VCaP (cell line): Measurements from ENCODE around the gene ITIH2.

ENCODE experiments used
- H3K27ac ChIP-seq: fragments of 450-650 bp; 2 replicates; pipeline ENCODE4 v1.5.1; 2017
- TF ChIP-seq, protein P1 (sequence below): fragments of 450-650 bp; conservative IDR thresholded peaks from 2 replicates; pipeline ENCODE4 v1.5.1; 2017; ENCODE audit warnings: mild to moderate bottlenecking, moderate library complexity

The ITIH2 gene

DNA sequence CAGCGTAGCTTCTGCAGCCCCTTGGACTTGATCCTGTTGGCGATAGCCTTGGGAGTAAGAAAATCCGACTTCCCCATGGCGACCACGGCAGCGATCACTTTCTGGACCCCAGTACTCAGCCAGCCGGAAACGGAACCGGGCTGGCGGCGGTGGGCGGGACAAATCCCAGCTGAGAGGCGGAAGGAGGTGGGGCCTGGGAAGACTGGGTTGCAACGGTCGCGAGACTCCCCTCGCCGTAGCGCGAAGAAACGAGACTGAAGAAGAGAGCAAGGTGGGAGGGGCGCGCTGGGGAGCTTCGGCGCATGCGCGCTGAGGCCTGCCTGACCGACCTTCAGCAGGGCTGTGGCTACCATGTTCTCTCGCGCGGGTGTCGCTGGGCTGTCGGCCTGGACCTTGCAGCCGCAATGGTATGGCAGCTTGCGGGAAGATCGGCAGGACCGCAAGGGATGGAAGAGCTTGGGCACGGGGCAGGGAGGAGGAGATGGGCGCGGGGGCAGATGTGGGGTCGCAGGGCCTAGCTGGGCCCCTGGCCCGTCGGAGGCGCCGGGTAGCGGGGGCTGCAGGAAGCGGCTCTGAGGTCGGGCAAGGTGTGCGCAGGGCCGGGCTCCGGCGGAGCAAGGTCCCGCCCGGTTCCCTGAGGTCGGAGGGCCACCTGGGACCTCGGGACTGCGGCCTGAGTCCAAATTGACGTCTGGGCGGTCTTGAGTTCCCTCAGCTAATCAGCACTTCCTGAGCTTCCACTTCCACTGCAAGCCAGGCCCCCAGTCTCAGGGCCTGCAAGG is 84.9 kb downstream of the ITIH2 start, which contains the start of the genes ATP5F1C and KIN:
TSS of gene ATP5F1C (plus strand) at position 321 of the 782 bp plus-strand sequence. CDS start at position 352, 31 bp downstream.
TSS of gene KIN (minus strand) at position 137 of the 782 bp plus-strand sequence. CDS start at position 77, 60 bp downstream.
- H3K27ac ChIP-seq, result peak within 1 kb of the TSS; percentile 89

DNA sequence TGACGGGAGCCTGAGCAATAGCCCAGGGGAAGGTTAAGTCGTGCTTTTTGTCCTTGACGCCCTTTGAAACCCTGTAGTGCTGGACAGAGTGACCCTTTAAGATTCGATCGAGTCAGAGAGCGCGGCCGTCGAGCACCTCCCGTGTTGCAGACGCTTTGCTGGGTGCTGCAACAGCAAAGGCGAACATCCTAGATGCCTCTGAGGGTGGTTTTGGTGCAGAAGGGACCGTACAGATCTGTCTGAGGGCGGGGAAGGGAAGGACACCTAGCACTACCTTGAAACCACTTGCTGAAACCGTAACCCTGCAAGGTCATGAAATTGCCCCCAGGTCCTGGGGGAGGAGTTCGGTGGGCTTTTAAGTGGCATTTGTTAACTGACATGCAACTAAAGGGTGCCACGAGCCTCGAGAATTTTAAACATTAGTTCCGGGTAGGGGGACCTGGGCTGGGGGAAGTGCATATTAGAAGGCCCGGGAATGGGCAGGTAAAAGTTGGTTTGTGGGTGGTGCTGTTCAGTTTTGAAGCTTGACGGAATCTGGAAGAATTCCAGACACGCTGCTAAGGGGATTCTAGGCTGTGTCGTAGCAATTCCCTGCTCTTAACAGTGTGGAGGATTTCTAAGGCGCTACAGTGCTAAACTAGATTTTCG is 85.6 kb downstream of the ITIH2 start:
- H3K27ac ChIP-seq, result peak overlapping the region; percentile 89
- TF ChIP-seq, protein P1, sequence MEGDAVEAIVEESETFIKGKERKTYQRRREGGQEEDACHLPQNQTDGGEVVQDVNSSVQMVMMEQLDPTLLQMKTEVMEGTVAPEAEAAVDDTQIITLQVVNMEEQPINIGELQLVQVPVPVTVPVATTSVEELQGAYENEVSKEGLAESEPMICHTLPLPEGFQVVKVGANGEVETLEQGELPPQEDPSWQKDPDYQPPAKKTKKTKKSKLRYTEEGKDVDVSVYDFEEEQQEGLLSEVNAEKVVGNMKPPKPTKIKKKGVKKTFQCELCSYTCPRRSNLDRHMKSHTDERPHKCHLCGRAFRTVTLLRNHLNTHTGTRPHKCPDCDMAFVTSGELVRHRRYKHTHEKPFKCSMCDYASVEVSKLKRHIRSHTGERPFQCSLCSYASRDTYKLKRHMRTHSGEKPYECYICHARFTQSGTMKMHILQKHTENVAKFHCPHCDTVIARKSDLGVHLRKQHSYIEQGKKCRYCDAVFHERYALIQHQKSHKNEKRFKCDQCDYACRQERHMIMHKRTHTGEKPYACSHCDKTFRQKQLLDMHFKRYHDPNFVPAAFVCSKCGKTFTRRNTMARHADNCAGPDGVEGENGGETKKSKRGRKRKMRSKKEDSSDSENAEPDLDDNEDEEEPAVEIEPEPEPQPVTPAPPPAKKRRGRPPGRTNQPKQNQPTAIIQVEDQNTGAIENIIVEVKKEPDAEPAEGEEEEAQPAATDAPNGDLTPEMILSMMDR, result no peak

More for the DNA sequence above, 84.9 kb downstream of the ITIH2 start, which contains the start of the genes ATP5F1C and KIN:
- TF ChIP-seq, protein P1, result no peak

DNA sequence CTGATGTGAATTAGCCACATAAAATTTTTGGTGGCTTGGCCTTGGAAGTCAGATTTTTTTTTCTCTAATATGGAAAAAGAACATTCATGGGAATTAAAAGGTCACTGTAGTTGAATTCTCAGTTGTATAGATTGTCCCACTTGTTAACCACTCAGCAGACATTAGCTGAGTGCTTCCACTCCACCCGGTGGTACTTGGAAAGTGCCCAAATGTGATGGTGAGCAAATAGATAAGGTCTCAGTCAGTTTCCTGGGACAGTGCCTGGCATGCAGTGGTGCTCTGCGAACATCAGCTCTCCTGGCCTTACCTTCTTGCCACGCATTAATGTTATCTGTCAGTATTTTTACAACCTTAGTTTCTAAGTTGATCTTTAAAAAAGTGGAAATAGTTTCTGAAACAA is 86.3 kb downstream of the ITIH2 start:
- TF ChIP-seq, protein P1, result no peak
- H3K27ac ChIP-seq, result peak overlapping the region; percentile 89

DNA sequence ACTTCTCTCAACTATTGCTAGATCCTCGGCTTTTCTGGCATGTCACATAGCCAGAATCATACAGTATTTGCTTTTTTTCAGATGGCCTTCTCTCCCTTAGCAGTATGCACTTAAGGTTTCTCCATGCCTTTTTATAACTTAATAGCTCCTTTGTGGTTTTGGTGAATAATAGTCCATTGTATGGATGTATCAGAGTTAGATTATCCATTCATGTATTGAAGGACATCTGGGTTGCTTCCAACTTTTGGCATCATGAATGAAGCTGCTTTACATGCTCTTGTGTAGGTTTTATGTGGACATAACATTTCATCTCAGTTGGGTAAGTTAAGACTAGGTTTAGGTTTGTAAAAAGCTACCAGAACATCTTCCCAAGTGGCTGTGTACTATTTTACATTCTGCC is 89.4 kb downstream of the ITIH2 start:
- TF ChIP-seq, protein P1, result no peak
- no peak overlapping the region for H3K27ac ChIP-seq

DNA sequence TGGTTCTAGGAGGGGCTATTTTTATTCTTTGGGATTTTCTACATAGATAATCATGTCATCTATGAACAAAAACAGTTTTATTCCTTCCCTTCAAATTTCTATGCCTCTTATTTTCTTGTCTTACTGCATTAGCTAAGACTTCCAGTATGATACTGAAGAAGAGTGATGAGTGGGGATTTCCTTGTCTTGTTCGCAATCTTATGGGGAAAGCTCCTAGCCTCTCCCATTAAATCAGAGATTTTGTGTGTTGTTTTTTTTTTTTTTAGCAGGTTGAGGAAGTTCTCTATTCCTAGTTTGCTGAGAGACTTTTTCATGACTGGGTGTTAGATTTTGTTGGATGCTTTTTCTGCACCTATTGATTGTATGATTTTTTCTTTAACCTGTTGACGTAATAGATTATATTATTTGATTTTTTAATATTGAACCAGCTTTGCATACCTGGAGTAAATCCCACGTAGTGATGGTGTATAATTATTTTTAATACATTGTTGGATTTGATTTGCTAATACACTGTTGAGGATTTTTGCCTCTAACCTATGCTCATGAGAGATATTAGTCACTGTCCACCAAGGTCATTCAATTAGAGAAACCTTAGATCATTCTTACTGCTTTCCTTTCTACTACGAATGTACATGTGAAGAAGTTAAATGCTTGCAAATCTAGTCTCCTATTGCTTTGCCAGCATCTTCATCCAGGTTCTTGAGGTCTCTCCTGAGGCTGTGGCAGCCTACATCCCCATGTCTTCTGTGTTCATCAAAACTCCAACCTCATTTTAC is 91.3 kb downstream of the ITIH2 start:
- H3K27ac ChIP-seq, result no peak overlapping the region
- TF ChIP-seq, protein P1, result no peak

DNA sequence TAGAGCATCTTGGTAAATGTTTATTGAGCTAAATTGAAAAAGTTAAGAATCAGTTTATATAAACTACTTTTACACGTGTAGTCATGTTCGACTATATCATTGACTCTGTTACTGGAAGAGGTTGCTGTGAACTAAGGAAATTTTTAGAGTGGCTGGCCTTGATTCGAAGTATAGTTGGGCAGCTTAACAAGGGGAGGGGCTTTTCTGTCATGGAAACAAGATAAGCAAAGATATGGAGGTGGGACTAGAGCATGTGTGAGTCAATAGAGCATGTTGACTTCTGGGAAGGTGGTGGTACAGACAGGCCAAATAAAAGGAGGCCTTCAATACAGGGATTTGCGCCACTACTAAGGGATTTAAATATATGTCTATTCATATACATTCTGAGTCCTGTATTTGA is 92.5 kb downstream of the ITIH2 start:
- no peak overlapping the region for H3K27ac ChIP-seq
- TF ChIP-seq, protein P1, result no peak

DNA sequence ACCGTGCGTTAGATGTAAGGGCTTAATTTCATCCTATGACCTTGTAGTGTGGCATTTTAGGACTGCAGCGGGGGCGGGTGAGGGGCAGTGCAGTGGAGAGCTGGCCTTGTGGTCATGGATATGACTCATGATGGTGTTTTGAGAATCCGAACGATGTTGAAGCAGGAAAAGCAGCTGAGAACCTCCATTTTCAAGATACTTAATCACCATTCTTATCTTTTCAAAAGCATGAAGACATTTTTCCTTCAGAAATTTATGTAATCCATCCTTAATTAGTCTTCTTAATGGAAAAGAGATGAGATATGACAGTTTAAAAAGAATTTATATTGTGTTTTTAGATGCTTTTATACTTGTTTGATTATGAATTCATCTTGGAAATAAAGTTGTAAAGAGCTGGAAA is 94.5 kb downstream of the ITIH2 start:
- H3K27ac ChIP-seq, result no peak overlapping the region
- TF ChIP-seq, protein P1, result no peak
